Measurements from ENCODE around the gene PIK3R3. TPM values are rescaled to one million over a fixed set of nuclear protein-coding genes. Genes with fewer than 3 reads are reported as not detected.
"Not testable (repeated sequence)": the region's sequence is repeated elsewhere in the genome, so short reads cannot be mapped to it uniquely, and the experiment has no call there.

The PIK3R3 gene
- total and polyA plus RNA-seq, 7 donors: 2.4 to 11.6 (median 7.0) TPM

DNA sequence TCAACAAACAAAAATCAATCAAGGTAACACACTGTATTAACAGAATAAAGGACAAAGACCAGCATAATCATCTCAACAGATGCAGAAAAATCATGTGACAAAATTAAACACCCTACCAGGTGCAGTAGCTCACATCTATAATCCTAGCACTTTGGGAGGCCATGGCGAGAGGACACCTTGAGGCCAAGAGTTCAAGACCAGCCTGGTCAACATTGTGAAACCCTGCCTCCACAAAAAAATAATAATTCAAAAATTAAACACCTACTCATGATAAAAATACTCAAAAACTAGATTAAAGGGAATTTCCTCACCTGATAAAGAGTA lies 35.3 kb downstream of the PIK3R3 start:
- DNase-seq: no peak
- Histone ChIP-seq H3K4me1 (no peaks in the 10 kb centered on the region), H3K27me3 (no peaks in the 10 kb centered on the region), H3K4me3 (no peak overlapping the region), H3K9me3 (no peaks in the 10 kb centered on the region), H3K36me3 (no peaks in the 10 kb centered on the region), H3K27ac (no peak overlapping the region)
- intact Hi-C loops (cut with DNase I): no loop called here
- 92 to 96% methylated on average over 1 of the region's 1 CpG for WGBS, 2 donors
- TF ChIP-seq CTCF (IDR thresholded peaks at IDR 0.05) (no peak), EP300 (IDR thresholded peaks at IDR 0.05) (no peak), POLR2AphosphoS5 (IDR thresholded peaks at IDR 0.05) (no peak), POLR2A (IDR thresholded peaks at IDR 0.05) (no peak)

- H3K27ac ChIP-seq: no peak overlapping the region
- 85 to 86% methylated on average over 10 of the region's 10 CpGs for WGBS, 2 donors
- intact Hi-C loops (cut with DNase I): no loop called here
- H3K4me3 ChIP-seq: no peak overlapping the region
- H3K27me3 ChIP-seq: no peaks in the 10 kb centered on the region
- H3K9me3 ChIP-seq: no peaks in the 10 kb centered on the region
- no peaks in the 10 kb centered on the region for H3K36me3 ChIP-seq
- DNase-seq: no peak
- no peaks in the 10 kb centered on the region for H3K4me1 ChIP-seq
- TF ChIP-seq EP300 (IDR thresholded peaks at IDR 0.05): no peak
- TF ChIP-seq CTCF (IDR thresholded peaks at IDR 0.05): no peak
- no peak for TF ChIP-seq POLR2AphosphoS5 (IDR thresholded peaks at IDR 0.05)
- no peak for TF ChIP-seq POLR2A (IDR thresholded peaks at IDR 0.05)
Observed at GRCh38 chr1:46096269-46097148, 35.9 kb downstream of the PIK3R3 start.

DNA sequence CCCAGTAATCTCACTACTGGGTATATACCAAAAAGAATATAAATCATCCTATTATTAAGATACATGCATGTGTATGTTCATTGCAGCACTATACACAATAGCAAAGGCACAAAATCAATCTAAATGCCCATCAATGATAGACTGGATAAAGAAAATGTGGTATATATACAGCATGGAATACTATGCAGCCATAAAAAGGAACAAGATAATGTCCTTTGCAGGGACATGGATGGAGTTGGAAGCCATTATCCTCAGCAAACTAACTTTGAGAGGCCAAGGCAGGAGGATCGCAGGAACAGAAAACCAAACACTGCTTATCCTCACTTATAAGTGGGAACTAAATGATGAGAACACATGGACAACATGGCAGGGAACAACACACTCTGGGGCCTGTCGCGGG lies 37.3 kb downstream of the PIK3R3 start:
- WGBS, 2 donors: 98 to 99% methylated on average over 3 of the region's 3 CpGs
- H3K27ac ChIP-seq, H3K27me3 ChIP-seq: not testable (repeated sequence)

DNA sequence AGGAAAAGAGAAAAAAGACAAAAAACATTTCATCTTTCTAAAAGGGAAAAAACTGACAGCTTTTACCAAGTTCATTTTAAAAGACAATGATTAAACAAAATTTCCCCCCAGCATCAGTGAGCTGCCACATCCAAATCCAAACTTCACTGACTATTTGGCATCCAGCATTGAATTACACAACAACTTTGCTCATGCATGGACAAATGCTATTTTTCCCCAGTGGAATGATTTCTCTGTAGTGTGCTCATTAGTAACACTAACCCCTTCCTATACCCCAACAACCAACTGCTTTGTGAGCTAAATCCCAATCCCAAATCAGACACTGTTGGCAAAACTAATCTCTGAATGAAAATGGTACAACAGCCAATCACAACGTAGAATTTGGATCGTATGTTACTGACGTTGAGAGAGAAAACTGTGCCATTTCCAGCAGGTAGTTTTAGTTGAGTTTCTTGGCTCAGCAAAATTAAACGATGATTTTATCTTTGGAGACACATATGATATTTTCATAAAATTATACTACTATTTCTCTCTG lies 37.9 kb downstream of the PIK3R3 start:
- no peaks in the 10 kb centered on the region for H3K27me3 ChIP-seq
- no peak overlapping the region for H3K27ac ChIP-seq
- no peaks in the 10 kb centered on the region for H3K36me3 ChIP-seq
- no peaks in the 10 kb centered on the region for H3K9me3 ChIP-seq
- H3K4me1 ChIP-seq: no peaks in the 10 kb centered on the region
- intact Hi-C loops (cut with DNase I): no loop called here
- TF ChIP-seq POLR2A (IDR thresholded peaks at IDR 0.05): no peak
- TF ChIP-seq EP300 (IDR thresholded peaks at IDR 0.05): no peak
- no peak for TF ChIP-seq POLR2AphosphoS5 (IDR thresholded peaks at IDR 0.05)
- TF ChIP-seq CTCF (IDR thresholded peaks at IDR 0.05): no peak
- WGBS, 2 donors: 91 to 95% methylated on average over 4 of the region's 4 CpGs
- no peak for DNase-seq
- no peak overlapping the region for H3K4me3 ChIP-seq

More for the DNA sequence above, 37.3 kb downstream of the PIK3R3 start:
- H3K4me3 ChIP-seq; H3K9me3 ChIP-seq; H3K4me1 ChIP-seq; DNase-seq; H3K36me3 ChIP-seq; intact Hi-C loops (cut with DNase I): not testable (repeated sequence)

DNA sequence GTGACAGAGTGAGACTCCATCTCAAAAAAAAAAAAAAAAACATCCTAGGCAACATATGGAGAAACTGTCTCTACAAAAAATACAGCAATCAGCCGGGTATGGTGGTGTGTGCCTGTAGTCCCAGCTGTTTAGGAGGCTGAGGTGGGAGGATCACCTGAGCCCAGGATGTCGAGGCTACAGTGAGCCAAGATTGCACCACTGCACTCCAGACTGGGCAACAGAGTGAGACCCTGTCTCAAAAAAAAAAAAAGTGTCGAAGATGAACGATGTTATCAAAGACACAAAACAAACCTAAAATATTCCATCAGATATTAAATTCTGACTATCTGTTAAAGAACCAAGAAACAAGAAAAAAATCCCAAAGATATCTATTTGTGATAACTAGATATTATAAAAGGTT lies 38.6 kb downstream of the PIK3R3 start:
- H3K4me3 ChIP-seq: not testable (repeated sequence)

GRCh38 chr1:46087891-46088290 lies 44.5 kb downstream of the PIK3R3 start:
- TF ChIP-seq POLR2AphosphoS5 (IDR thresholded peaks at IDR 0.05) (no peak), CTCF (IDR thresholded peaks at IDR 0.05) (no peak), EP300 (IDR thresholded peaks at IDR 0.05) (no peak), POLR2A (IDR thresholded peaks at IDR 0.05) (no peak)

More for the DNA sequence above, 38.6 kb downstream of the PIK3R3 start:
- DNase-seq; H3K4me1 ChIP-seq; intact Hi-C loops (cut with DNase I); H3K27me3 ChIP-seq; H3K27ac ChIP-seq; H3K9me3 ChIP-seq; H3K36me3 ChIP-seq: not testable (repeated sequence)
- WGBS, 2 donors: 94% methylated on average over 4 of the region's 4 CpGs

More at GRCh38 chr1:46087891-46088290, 44.5 kb downstream of the PIK3R3 start:
- Histone ChIP-seq H3K9me3 (no peaks in the 10 kb centered on the region), H3K4me1 (no peaks in the 10 kb centered on the region), H3K36me3 (no peaks in the 10 kb centered on the region), H3K27me3 (no peaks in the 10 kb centered on the region), H3K4me3 (no peak overlapping the region), H3K27ac (no peak overlapping the region)
- intact Hi-C loops (cut with DNase I): no loop called here
- no peak for DNase-seq
- WGBS, 2 donors: 96 to 100% methylated on average over 1 of the region's 1 CpG
